ENCODE data around the gene B4GALT4.

Gene B4GALT4

DNA sequence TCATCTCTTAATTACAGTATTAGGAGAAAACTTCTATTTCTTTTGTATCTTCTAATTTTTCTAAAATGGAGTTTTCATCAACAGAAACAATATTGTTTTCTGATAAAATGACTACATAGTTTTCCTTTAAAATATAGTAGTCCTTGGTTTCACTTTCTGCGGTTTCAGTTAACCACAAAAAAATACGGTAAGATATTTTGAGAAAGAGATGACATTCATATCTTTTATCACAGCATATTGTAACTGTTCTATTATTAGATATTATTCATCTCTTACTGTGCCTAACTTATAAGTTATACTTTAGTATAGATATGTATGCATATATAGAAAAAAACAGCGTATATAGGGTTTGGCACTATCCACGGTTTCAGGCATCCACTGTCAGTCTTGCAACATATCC lies 2.3 kb downstream of the B4GALT4 start:
- no peak for DNase-seq

DNA sequence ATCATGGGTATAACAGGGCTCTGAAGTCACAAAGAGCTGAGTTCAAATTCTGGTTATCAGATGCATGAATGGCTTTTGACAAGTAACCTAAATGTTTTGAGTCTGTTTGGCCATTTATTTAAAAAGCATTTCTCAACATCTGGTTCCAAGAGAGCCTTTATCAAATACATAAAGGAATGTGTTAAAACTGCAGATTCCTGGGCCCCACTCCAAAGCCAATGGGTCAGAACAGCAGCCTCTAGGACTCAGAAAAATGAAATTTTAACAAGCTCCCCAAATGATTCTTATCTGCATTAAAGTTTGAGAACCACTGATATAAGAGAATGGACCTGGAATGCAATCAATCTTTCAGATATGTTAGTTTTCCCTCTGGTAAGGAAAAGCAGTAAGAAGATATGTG lies 3.4 kb downstream of the B4GALT4 start:
- DNase-seq = no peak

DNA sequence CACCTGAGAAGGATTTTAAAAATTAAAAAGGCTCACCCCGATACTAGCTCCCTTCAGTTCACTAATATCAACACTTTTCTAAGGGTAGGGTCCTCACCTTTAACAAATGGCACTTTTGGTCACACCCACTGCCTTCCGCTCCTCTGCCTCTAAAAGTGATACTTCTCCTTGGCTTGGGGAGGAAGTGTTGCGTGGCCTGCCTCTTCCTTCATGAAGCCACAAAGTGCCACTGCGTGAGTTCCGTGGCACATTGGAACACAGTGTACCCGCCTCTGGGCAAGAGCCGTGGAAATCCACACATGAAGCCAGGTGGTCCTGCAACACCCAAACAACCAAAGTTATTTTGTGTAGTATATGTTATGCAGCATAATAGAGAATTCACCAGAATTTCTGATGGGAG lies 3.9 kb downstream of the B4GALT4 start:
- DNase-seq = no peak

DNA sequence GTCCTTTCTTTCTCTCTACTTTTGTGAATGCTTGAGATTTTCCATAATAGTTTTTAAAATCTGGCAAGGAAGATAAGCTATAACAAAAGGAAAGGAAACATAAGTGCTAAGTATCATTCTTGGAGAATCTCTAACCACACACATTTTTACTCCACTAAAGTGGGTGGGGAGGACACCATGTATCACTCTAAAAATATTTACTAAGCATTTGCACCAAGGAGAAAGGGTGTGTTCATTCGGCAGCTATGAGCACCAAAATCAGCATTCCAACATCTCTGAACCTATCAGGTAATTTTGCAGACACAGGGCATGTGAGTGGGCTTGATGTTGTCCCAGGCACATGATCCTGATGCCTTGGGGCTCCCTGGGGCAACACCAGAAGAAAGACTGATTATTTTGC lies 5.5 kb downstream of the B4GALT4 start:
- no peak for DNase-seq

DNA sequence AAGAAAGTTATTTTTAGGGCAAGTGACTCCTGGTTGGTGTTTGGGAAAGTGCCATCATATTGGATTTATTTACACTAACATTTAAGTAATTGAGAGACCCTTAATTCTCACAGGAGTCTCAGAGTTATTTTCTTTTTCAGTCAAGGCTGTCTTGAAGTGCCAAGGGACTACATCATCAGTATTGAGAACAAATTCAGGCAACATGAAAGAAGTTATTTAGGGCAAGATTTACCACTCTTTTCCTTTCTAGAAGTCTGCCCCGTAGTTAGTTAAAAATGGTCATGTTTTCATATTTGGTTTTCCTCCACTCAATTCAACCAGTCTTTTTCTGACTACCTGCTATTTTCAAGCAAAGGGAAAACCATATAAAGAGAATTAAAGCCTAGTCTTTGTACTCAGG lies 6.1 kb downstream of the B4GALT4 start:
- DNase-seq = no peak

DNA sequence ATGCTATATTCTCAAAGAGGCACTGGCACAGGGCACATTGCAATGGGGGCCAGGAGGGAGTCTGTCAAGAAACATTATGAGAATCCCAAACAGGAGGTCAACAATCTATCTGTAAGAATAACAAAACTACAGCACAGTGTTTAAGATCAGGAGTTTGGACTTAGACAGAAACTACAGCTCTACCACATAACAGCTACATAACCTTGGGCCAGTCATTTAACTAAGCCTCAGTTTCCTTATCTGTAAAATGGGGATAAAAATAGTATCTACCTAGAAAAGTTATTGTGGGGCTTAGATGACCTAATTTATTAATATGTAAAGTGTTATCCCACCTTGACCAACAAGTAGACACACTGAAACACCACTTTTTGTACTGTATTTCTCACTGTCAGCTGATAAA lies 9.9 kb downstream of the B4GALT4 start:
- DNase-seq = no peak

DNA sequence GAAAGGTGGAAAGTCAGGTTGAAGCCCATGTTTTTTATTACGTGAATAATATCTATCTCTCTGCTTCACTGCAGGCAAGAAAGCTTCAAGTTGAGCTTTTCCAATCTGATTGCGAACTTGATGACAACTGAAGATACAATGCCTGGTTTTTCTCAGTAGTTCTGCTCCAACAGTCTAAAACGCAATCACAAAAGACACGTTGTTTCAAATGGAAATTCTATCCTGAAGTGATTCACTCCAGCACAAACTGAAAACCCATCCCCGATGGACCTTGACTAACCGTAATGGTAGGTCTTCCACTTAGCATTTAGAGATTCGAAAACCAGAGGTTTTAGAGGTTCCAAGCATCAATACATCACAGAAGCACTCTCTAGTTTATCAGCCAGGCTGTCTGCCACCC lies 10.6 kb downstream of the B4GALT4 start:
- no peak for DNase-seq

DNA sequence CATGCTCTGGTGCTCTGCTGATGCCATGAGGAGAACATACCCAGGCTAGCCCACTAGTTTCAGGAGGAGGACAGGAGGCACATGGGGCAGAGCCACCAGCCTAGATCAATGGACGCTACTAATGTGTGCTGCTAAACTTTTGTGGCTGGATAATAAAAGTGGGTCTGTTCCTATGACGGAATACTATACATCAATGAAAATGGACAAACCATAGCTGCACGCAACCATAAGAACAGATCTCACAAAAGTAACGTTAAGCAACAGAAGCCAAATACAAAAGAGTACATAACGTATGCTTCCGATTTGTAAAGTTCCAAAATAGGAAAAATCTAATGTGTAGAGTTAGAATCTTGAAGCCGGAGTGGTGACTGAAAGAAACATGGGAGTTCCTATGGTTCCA lies 11.5 kb downstream of the B4GALT4 start:
- no peak for DNase-seq

- no peak for DNase-seq
Observed at GRCh38 chr3:119228373-119229145, 12.1 kb downstream of the B4GALT4 start.

DNA sequence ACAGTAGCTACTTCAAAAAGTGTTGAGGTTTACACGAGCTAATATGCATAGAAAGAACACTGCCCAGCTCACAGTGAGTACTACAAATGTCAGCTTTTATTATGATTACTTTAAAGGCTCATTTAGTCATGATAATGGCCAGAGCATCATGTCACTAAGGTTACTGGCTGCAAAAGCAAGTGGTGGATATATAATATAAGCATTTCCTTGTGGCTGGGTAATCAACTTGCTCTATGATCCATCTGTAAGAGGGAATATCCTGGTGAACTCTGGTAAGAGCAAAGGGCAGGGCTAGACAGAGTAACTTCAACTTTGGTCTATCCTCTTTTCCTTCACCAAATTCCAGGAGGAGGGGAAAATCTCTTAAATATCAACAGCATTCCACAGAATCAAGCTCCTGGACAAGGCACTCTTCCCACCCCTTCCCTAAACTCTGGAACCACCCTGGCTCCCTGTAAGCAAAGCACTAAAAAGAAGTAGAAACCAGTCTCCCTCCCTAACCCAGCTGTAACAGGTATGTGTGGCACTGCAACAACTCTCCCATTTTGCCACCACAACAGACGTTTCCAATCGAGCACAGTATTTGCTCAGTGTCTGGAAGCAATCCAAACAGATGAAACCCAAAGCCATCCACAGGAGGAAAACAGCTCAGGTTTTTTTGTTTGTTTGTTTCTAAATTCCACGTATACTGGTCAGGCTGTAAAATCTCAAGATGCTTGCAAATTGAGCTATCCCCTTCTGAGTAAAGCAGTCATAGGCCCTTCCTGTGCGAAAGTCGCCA lies 13.4 kb downstream of the B4GALT4 start:
- DNase-seq = no peak

GRCh38 chr3:119225121-119225520 lies 15.6 kb downstream of the B4GALT4 start:
- DNase-seq = no peak

- DNase-seq = no peak
Observed at GRCh38 chr3:119223511-119223910, 17.2 kb downstream of the B4GALT4 start.

DNA sequence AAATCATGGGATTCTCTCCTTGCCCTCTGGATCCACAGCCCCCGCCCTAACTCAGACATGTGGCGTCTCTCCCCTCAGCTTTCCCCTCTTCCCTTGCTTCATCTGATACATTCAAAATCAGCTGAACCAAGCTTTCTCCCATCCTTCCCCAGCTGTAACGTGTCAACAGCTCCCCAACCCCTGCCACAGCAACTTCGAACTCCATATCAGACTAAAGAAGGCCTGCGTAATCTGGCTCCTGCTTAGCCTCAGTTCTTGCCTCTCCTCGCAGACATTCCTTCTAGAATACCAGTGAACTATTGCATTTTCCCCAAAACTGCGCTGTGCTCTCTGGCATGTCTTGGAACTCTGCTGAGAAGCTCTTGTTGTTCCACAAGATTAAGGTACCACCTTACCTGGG lies 18.3 kb downstream of the B4GALT4 start:
- no peak for DNase-seq

DNA sequence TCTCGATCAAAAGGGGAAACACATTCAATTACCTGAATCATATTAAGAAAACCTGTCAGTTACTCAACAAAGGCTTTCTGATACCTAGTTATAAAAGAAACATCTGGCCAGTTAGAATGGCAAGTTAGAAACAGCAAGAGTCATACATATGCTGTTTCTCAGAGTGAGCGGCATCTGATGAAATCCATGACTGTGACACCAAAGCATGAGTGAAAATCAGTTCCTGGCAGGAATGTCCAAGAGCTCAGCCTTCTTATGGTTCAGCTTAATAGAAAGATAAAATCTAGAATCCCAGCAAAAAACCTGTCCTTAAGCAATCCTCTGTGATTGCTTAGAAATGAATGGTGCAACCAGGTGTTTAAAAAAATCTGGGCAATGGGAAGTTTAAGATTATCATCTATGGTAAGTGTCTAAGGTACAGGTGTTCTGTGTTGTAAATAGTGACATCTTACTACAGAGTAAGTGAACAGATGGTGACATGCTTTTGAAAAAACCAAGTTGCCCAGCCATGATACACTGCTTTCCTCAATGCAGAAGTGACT lies 18.8 kb downstream of the B4GALT4 start:
- no peak for DNase-seq

DNA sequence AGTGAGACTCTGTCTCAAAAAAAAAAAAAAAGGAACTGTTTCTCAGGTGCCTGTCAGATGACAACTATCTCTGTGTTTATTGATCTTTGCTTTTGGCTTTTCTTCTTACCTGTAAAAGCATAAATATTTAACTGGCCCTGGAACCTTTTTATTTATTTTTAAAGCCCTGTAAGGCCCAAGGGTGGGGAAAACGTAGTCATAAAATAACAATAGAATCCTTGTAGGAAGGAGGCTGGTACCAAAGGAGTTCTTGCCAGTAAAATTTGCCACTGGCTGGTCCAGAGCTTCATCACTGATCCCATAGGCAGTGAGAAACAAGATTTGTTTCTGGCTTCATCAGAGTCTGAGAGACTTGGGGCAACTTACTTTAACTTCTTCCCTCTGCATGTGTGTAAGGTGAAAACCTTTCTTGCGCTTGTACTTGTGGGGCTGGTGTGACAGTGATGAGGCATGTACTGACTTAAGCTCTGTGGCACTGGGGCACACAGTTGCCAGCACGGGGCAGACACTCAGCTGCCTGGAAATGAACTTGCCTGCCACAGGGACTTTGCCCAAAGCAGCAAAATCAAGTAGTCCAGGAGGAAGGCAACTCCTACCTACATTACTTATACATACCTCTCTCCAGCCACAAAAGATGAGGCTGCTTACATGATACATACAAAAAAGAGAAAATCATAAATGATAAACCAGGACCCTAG lies 19.6 kb downstream of the B4GALT4 start:
- no peak for DNase-seq

GRCh38 chr3:119220198-119220597 lies 20.5 kb downstream of the B4GALT4 start:
- DNase-seq = no peak

- DNase-seq = no peak
Observed at GRCh38 chr3:119219069-119219468, 21.6 kb downstream of the B4GALT4 start.

- no peak for DNase-seq
Observed at GRCh38 chr3:119211803-119212202, 28.9 kb downstream of the B4GALT4 start.

DNA sequence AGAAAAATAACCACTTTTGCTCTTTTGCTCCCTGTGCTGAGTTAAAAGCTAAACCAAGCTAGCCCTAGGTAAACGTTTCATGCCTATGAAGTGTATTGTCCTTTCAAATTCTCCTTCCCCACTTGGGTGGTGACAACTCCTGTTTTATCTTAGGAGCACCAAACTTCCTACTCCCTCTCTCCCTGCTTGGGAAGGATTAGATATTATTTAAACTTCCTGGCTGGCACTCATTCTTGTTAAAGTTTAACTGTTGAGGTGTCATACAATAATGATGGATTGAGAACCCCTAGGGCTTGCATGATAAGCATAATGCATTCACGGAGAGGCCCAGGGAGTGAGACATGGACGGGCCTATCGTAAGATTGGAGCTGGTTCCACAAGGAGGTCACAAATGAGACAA lies 29.5 kb downstream of the B4GALT4 start:
- no peak for DNase-seq

DNA sequence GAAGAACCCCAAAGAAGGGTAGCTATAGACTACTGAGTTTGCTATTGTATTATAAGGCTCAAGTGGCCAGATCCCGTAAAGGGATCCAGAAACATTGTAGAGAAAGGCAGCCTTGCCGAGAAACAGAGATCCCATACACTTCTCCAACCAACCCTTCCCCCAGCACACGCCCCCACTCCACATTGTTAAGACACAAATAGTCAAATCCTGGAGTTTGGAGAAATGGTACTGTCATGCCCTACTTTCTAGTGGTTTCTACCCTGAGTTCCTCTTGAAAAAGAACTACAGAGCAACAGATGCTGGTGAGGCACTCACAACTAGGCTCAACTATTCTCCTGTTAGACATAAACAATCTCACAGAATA lies 33.2 kb downstream of the B4GALT4 start:
- DNase-seq = no peak

DNA sequence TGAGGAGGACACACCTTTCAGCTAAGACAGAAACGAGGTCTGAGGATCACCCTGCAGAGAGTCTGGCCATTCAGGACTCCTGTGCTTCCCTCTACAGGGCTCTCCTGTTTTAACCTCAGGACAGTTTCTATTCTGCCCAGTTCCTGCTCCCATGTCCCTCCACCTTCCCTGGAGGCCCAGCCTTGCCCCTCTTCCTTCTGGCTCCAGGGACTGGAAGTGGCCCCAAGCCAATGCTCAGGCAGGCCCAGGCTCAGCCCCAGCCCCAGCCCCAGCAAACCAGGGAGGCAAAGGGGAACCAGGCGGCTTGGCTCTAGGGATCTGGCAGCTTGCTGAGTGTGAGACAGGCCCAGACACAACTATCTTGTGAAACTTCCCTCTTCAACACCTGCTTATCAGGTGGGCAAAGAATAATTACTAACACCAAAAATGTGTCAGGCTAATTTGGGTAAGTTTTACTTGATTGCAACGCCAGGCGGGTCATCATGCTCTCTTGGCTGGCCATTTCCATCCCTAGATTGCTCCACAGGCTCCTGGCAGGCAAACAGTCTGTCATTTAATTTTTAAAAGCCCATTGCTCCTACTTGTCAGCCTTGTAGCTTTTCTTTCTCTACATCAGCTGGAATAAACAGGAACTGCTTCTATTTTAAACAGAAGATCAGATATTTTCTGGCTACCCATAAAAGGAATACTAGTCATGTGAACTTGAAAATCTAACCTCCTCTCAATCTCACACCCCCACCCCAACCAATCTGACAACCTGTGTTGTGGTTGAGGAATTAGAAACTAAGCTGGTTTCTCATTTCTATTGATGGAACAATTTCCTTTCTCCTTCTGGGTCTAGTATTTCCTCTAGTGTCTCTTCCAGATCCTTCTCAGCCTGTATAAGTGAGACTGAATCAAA lies 33.8 kb downstream of the B4GALT4 start:
- DNase-seq = no peak

Data from anterior cingulate cortex (tissue), 58 donors.